HG03175 (cell line): ENCODE data around the gene THTPA.
A peak's percentile ranks its signal among the peaks of the same experiment; 100 is the strongest.

Source experiments
- ATAC-seq: cut with Tn5 transposase; IDR thresholded peaks from one replicate; pipeline ENCODE4 v1.9.1; 2021; ENCODE audit warnings: mild to moderate bottlenecking, moderate library complexity; ENCODE audit not compliant: unreplicated experiment

Gene THTPA

DNA sequence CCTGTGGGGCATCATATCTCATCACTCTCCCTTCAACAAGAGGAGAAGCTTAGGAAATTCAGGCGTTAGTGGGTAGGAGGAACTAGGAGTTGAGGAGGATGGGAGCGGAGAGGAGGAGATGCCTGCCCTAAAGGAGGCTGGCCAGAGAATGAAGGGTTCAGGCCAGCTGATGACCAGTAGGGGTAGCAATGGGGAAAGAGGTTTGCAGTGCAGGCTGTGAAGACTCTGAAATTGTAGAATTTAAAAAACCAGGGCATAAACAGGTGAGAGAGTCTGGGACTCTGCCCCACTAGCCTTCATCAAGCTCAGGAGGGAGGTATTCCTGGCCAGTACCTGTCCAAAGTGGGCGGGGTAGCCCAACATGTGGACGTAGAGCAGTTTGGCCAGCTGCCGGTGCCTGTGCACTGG, 10.7 kb downstream of the THTPA start:
- ATAC-seq, result peak; percentile 11

GRCh38 chr14:23567186-23568020, 11.3 kb downstream of the THTPA start, which contains the start of gene AP1G2:
Gene AP1G2 (minus strand): TSS chr14:23567791. CDS start chr14:23567314, 477 bp downstream.
- ATAC-seq, result peak; percentile 85

- no peak for ATAC-seq
Measured at GRCh38 chr14:23568021-23568599, 12.0 kb downstream of the THTPA start.

DNA sequence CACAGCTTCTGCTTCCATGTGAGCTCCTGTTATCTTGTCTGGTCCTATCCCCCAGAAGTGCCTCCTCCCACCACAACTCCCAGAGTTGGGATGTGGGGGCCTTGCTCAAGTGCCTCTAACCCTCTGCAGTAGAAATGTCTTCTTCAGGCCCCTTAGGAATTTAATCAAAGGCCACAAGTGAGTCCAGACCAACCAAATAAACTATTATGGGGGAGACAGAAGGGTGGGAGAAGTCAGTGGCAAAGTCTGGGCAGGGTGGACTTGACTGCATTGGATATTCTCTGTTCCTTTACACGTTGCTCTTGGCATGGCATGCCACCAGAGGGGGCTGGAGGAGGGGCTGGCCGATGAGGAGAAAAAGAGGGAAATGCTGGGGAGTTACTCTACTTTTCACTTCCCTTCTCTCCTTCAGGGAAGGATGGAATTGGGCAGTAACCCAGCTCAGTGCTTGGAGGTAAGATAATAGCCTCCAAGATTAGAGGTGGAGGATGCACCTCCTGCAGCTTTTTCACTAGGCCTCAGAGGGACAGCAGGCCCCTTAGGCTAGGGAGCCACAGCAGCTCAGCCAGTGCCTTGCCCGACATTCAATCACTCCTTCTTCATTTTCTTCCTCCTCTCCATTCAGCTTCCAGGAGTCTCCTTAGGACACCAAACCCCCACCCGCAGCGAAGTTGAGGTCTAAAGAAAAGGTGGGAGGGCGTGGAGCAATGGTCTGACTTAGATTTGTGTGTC, 12.7 kb downstream of the THTPA start:
- no peak for ATAC-seq

DNA sequence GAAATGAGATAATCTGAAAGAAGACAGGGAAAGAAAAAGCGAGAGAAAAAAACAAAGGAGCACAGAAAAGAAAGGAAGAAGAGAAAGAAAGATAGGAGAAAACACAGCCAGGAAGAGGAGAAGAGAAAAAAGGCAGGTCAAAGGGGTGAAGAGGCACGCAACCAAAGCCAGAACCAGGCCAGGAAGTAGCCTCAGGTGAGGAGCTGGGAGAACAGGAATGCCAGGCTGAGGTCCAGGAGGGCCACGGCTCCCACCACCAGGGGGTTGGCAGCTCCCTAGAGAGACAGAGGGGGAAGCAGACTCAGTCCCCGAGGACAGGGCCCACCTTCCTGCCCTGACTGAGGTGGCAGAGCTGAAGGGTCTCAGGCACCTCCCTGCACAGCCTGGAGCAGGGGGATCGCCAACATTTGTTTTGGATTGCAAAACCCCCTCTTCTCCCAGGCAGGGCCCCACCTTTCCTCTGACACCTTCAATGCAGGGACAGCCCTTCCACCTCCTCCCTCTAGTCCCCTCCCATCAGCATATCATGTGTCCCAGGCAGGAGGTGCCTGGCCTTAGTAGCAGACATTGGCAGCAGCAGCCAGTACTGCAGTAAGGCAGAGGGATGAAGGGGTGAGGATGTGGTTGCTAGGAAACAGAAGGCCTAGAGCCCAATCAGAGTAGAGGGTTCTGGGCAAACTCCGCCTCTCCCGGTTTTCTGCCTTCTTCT, 13.5 kb downstream of the THTPA start:
- ATAC-seq, result no peak

GRCh38 chr14:23570806-23571483, 14.9 kb downstream of the THTPA start:
- ATAC-seq, result no peak

DNA sequence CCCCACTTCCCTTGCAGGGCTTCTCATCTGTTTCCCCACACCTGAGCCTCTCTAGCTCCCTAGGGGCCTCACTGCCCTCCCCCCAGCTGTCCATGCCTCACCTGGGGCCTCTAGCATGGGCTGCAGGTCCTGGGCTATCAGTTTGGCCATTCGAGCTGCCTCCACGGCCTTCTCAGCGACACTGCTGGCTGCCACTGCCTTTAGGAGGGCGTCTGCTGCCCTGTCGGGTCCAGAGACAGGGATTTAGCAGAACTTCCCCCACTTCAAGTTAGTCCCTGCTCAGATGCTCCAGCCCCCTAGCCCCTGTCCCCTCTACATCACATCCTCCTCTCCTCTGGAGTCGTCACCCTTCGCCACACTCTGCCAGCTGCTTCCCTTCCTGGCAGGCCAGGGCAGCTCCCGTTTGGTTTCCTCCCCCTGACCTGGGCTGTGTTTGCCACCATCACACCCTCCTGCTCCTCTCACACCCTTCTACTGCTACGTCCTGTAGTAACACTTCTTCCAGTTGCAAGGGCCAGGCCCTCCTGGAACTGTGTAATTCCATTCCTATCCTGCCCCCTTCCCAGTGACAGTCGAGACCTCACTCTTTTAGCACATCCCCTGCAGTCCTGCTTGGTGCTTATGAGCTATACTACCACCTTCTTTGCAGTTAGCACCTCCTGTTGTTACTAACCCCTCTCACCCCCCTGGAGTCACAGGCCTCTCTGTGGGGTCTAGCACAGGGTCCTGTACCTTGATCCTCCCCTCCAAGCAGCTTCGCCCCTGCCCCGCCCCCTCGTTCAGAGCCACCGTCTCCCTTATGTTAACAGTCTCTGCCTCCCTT, 15.8 kb downstream of the THTPA start:
- ATAC-seq, result no peak

DNA sequence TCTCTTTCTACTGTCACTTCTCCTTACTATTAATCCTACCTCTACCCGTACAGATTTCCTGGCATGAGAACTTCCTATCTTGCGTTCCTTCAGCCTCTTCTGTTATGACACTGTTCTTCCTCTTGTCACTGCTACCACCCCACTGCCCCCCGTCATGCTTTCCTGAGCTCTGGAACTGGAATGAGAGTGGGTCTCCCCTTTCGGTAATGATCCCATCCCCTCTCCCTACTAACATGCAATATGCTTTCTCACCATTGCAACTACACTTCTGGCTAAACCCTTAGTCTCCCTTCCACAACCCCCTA, 16.4 kb downstream of the THTPA start:
- no peak for ATAC-seq

- ATAC-seq, result no peak
Measured at GRCh38 chr14:23572836-23573235, 16.8 kb downstream of the THTPA start.

- no peak for ATAC-seq
Measured at GRCh38 chr14:23573384-23574015, 17.4 kb downstream of the THTPA start.

DNA sequence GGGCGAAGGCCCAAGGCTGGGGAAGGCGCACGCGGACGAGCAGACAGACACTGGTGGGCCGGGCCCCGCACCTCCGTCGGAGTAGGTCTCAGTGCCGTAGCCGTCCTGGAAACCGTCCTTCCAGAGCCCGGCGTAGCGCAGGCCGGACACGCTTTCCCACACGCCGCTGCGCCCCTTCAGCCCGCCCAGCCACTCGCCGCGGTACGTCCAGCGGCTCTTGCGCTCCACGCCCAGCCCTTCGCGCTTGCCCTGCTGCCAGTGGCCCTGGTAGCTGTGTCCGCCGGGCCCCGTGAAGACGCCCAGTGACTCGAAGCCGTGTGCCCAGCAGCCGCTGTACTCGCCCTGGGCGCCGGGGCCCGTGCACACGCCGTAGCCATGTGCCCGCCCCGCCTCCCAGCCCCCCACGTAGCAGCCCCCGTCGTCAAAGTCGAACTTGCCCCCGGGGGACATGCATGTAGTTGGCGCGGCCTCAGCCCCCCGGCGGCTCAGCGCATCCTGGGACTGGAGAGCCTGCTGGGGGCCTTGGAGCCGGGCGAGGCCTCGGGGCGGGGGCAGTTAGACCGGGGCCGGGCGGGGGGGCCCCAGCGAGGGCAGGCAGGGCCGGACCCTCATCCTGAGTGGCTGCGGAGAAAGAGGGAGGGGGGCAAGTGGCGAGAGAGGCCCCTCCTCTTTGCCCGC, 21.1 kb downstream of the THTPA start:
- ATAC-seq, result no peak

DNA sequence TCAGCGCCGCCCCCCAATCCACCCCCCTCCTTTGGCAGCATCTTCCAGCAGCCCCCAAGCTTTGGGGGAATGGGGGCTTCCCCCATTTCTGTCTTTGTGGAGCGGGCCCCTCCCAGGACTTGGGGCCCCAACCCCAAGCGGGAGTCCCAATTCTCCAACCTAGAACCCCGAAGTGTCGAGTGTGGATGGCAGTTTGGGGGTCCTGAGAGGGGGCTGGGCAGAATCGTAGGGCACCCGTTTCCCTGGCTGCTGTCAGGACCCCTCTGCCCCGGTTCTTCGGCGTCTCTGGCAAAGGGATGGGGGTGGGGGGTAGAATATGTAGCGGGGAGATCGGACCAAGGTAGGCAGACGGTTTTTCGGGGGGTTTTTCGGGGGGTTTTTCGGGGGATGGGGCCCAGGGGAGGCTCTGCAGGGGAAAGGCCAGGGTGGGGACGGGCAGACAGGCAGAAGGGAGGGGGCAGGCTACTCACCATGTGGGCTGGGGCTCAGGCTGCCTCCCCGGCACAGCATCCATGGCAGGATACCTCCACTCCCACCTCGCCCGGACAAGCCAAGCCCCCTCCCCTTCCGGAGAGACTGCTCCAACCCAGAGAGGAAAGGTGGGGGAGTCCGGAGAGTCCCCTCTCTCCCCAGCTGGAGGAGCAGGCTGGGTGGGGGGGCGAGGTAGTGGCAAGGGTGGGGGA, 21.8 kb downstream of the THTPA start:
- ATAC-seq, result no peak

DNA sequence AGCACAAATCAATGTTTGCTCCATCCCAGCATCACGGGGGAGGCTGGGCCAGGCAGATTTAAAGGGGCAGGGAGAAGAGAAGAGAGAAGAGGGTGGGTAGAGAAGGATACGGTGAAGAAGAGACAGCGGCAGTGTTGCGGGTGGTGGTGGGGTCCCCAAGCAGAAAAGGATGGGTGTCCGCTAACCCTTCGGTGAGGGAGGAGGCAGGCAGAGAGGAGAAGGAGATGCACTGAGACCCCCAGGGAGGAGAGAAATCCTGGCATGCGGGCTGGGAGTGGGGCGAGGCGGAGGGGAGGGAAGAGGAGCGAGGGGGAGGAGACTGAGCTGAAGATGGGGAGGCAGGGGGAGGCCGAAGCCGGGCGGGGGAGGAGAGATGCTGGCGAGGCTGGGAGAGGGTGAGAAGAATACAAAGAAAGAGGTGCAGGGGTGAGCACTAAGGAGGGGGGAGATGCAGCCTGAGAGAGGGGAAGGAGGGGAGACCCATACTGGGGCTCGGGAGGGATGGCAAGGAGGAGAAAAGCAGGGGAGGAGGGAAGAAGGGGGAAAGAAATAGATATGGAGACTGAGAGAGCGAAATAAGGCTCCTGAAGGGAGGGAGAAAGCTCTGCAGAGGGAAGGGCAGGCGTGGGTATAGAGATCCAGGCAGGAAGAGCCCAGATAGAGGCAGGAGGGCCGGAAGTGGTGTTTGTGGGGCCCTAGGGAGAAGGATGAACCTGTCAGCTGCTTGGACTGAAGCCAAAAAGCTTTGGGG, 22.7 kb downstream of the THTPA start, which contains the start of gene JPH4:
Gene JPH4, minus strand, starts transcription at position 231 of the 751 bp plus-strand sequence. CDS start 1,337 bp downstream, outside the sequence.
- ATAC-seq, result no peak

DNA sequence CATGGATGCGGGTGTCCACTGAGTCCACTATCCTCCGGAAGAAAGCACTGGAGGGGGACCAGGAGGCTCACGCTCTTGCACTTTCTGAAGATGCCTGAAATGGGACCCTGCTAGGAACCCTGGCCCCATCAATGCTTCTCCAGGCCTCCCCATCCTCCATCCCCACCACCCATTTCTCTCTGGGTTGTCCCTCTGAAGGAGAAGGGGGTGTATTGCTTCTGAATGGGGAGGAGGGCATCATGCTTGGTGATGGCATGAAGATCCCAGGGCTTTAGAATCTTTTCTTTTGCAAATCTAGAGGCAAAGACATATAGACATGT, 23.2 kb downstream of the THTPA start:
- ATAC-seq, result no peak

- ATAC-seq, result no peak
Measured at GRCh38 chr14:23579739-23580138, 23.7 kb downstream of the THTPA start.

- no peak for ATAC-seq
Measured at GRCh38 chr14:23580152-23580926, 24.3 kb downstream of the THTPA start.

GRCh38 chr14:23580948-23581281, 24.8 kb downstream of the THTPA start:
- no peak for ATAC-seq
